Activated CD4-positive, alpha-beta T cell treated with anti-CD3 and anti-CD28 coated beads, Interleukin-2, amount 50 U/mL, for 16 hours (primary cell): ENCODE measurements around the gene UVRAG.

Experiments used
- DNase-seq: peaks from one replicate; pipeline ENCODE4 v3.0.0-alpha.2; 2020

Gene UVRAG

DNA sequence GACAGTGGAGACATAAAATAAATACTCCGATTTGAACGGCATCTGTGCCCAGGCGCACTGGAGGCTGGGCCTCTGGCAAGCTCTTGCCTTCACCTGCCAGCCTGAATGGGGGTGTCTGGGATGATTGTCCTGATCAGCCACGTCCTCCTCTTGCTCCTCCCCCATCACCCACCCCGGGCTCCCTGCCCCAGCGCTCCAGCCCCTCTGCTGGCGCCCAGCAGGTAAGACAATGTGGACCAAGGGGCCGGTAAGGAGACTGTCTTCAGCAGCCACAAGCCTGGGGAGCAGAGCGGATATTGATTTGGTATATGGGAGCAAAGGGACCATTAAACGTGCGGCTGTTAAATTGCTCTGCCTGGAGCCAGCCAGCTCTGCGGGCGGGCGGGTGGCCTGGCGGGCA is 366.4 kb downstream of the UVRAG start:
- no peak for DNase-seq

DNA sequence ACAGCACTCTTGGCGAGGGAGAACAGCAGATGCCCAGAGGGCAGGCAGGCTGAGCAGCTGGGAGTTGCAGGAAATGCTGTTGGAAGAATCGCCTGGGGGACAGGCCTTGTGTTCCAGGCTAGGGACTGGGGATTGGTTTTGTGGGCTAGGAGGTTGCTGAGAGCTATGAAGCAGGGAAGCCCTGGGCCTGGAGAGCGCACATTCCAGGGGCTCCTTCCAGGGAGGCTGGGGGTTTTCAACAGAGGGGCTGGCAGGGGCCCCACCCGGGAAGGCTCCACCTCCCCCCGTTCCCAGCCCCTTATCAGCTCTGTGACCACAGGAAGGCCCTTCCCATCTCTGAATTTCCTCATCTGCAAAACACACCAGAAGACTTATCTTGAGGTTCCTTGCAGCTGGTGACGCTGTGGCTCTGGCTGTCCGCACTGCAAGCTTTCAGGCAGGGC is 369.6 kb downstream of the UVRAG start:
- DNase-seq: no peak

DNA sequence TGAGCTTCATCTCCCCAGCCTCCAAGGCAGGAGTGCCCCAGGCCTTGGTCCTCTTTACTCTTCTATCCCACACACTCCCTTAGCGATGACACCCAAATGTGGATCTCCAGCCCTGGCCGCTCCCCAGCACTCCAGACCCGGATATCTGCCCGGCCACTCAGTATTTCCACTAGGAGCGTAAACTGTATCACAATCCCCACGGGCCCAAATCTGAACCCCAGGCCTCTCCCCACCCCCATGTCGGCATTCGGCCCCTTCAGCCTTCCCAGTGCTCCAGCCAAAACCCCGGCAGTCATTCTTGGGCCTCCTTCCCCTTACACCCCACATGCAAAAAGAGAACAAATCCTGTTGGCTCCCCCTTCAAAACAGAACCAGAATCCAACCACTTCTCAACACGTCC is 370.5 kb downstream of the UVRAG start:
- DNase-seq: no peak

DNA sequence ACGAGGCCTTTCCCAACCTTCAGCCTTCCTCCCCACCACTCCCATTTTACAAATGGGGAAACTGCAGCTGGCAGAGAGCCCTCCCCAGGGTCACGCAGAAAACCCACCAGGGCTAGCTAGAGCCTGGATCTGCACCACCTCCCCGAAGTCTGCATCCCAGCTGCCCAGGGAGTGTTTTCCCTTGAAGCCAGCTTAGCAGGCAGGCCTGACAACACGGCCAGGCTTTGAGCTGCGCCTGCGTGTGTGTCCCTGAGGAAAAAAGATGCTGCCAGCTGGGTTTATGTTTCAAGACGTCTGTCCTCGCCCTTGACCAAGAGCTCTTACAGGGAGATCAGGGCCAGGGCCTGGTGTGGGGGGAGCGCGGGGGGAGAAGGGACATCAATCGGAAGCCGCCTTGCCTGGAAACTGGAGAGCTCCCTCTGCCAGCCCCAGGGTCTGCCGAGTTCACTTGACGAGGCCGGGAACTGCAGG is 371.0 kb downstream of the UVRAG start:
- DNase-seq: no peak

DNA sequence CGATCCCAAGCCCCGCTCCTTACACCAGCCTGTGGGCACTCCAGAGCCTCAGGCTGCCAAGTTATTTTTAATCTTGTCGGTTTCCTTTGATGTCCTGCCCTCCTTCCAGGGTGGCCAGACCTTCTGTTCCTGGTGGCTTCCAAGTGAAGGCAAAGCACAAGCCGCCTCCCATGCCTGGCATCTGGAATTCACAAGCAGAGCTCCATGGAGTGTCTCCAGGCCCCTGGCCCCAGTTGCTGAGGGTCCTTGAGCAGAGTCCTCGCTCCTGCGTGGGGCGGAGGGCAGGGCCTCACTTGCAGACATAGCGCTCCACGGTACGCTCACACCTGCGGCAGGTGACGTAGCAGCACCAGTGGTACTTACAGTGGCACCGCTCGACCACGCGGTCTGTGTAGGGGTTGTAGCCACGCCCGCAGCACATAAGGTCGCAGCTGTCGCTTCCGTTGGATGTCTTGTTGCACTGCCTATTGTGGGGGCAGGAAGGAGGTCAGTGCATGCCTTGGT is 371.8 kb downstream of the UVRAG start:
- DNase-seq: no peak

DNA sequence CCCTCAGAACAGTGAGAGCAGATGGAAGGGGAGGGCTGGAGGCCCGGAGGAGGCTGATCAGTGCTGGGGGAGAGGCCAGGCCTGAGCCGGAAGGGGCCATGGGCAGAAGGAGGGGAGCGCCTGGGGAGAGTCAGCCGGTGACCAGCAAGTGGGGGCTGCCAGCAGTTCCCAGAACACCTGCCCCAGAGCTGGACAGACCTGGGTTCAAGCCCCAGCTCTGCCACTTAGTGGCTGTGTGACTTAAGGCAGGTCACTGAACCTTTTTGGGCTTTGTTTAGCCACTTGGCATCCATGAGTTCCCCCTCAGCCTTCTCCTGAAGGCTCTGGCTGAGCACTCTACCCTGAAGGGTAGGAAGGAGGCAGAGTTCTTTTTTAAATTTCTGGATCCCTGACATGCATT is 373.9 kb downstream of the UVRAG start:
- no peak for DNase-seq

DNA sequence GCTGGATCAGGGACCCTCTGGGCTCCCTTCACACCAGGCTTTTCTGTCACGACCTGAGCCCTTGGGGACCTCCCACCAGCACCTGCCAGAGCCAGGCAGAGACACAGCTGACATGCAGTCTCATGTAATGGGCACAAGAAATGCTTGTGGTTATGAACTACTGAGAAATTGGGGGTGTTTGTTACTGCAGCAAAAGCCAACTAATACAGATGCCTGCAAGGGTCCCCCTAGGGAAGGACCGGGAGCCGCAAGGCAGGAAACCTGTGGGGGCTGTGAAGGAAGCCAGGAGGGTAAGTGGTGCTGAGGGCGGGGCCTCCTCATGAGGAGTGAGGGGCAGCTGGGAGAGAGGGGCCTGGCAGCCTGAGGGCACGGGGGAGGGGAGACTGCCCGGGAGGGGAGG is 374.7 kb downstream of the UVRAG start:
- DNase-seq: no peak

DNA sequence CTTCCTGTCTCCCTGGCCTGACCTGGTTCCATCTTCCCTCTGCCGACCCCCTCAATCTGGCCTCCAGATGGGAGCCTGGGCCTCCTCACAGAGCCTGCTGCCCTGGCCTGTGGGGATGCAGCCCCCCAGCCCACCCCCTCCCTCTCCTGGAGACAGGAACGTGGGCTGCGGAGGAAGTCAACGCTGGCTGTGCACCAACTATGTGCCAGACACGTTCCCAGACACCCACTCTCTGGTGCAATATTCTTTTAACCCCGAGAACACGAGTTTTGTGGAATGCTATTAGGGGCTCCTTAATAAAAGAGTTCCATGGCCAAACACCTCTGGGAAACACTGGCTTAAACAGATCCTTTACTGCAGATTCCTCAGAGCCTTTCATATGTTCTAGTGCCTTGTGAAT is 375.4 kb downstream of the UVRAG start:
- no peak for DNase-seq
